Measurements from ENCODE around the gene SOX15. TPM values are rescaled to one million over a fixed set of nuclear protein-coding genes. Genes with fewer than 3 reads are reported as not detected.

The SOX15 gene
- total RNA-seq (under 1 TPM in 1 of 2 donors, not detected in 1; 0.31 TPM), polyA plus RNA-seq (ENCODE audit: insufficient read length in 6 of 6) (1 to 10 TPM; 1.5 to 2.0 (median 1.9) TPM)
- long read RNA-seq, donor 1, partial matches to known transcripts, result 0 of 5 reads
- long read RNA-seq, donor 1, other reads (novel, unspliced or antisense), result 0 of 5 reads
- long read RNA-seq, donor 2, transcript SOX15-201 (2 exons, 1,396 nt), result major isoform, 5 of 7 reads
- long read RNA-seq, donor 2, partial matches to known transcripts, result 0 of 7 reads
- long read RNA-seq, donor 2, other reads (novel, unspliced or antisense), result 0 of 7 reads
- long read RNA-seq, donor 3, partial matches to known transcripts, result 0 of 2 reads
- long read RNA-seq, donor 3, other reads (novel, unspliced or antisense), result 0 of 2 reads
- long read RNA-seq, donor 4, result 0 reads
- long read RNA-seq, donor 5, partial matches to known transcripts, result 0 of 3 reads
- long read RNA-seq, donor 5, other reads (novel, unspliced or antisense), result 0 of 3 reads
- long read RNA-seq, donor 6, partial matches to known transcripts, result 0 of 2 reads
- long read RNA-seq, donor 6, other reads (novel, unspliced or antisense), result 0 of 2 reads
- long read RNA-seq, donor 7, partial matches to known transcripts, result 0 of 1 reads
- long read RNA-seq, donor 7, other reads (novel, unspliced or antisense), result 0 of 1 reads
- long read RNA-seq, donor 8, partial matches to known transcripts, result 0 of 1 reads
- long read RNA-seq, donor 8, other reads (novel, unspliced or antisense), result 0 of 1 reads
- long read RNA-seq, donor 9, result 0 reads
- long read RNA-seq, donor 10, result 0 reads
- long read RNA-seq, donor 11, result 0 reads
- long read RNA-seq, donor 12, partial matches to known transcripts, result 0 of 2 reads
- long read RNA-seq, donor 12, other reads (novel, unspliced or antisense), result 0 of 2 reads

- Histone ChIP-seq H3K27ac (peak within 1 kb of the TSS in 1 of 2 donors; percentile 33), H3K9me3 (no peaks in the 10 kb centered on the region), H3K4me1 (peaks cover 10 to 31% of the 10 kb centered on the region in 2 donors), H3K27me3 (no peaks in the 10 kb centered on the region), H3K36me3 (peaks cover 0 to 85% of the 10 kb centered on the region in 2 donors), H3K4me3 (no peak within 1 kb of the TSS)
- ATAC-seq (no peak), DNase-seq (no peak)
- intact Hi-C loops (cut with DNase I), result no loop called here
- TF ChIP-seq CTCF (IDR thresholded peaks at IDR 0.05), result no peak
Measured at GRCh38 chr17:7589891-7590691, at the start of gene SOX15. Gene SOX15 (minus strand): TSS chr17:7590094. CDS start chr17:7589676, 418 bp downstream.

GRCh38 chr17:7636163-7636562 lies 46.3 kb upstream of the SOX15 start:
- no peaks in the 10 kb centered on the region for H3K4me1 ChIP-seq
- no peaks in the 10 kb centered on the region for H3K9me3 ChIP-seq
- ATAC-seq (no peak), DNase-seq (no peak)
- no peak for TF ChIP-seq CTCF (IDR thresholded peaks at IDR 0.05)
- intact Hi-C loops (cut with DNase I), result loop anchor here in 1 of 2 donors (10.0 kb wide), 1 partner anchor 49 kb away; the partner anchor contains the start of genes TP53 and WRAP53
- H3K4me3 ChIP-seq, result no peak overlapping the region
- no peaks in the 10 kb centered on the region for H3K36me3 ChIP-seq
- H3K27me3 ChIP-seq, result no peaks in the 10 kb centered on the region
- no peak overlapping the region for H3K27ac ChIP-seq

DNA sequence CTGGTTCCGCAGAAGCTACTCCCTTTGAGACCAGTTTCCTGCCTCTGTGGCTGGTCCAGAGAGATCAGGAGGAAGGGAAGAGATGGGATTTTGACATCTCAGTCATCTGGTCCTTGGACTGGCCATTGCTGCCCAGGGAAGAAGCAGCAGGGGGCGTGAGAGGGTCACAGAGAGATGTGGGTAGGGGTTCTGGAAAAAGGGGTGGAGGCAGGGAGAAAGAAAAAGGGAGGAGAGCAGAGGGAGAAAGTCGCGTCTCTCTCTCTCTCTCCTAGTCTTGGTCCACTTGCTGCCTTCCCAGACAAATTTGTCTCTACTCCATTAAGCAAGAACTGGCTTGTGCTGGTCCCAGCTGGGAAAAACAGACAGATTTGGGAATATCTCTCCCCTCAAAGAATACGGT lies 44.5 kb upstream of the SOX15 start:
- peak in 1 of 2 donors; percentile 22 for TF ChIP-seq CTCF (IDR thresholded peaks at IDR 0.05)
- no peak overlapping the region for H3K4me3 ChIP-seq
- peak; percentile 46 for ATAC-seq
- no peaks in the 10 kb centered on the region for H3K36me3 ChIP-seq
- H3K9me3 ChIP-seq, result no peaks in the 10 kb centered on the region
- no peaks in the 10 kb centered on the region for H3K4me1 ChIP-seq
- DNase-seq, result peak in 2 of 4 donors; percentile 60 to 82
- H3K27ac ChIP-seq, result no peak overlapping the region
- H3K27me3 ChIP-seq, result no peaks in the 10 kb centered on the region
- intact Hi-C loops (cut with DNase I), result loop anchor here in 1 of 2 donors (10.0 kb wide), 1 partner anchor 50 kb away; the partner anchor contains the start of genes TP53 and WRAP53

DNA sequence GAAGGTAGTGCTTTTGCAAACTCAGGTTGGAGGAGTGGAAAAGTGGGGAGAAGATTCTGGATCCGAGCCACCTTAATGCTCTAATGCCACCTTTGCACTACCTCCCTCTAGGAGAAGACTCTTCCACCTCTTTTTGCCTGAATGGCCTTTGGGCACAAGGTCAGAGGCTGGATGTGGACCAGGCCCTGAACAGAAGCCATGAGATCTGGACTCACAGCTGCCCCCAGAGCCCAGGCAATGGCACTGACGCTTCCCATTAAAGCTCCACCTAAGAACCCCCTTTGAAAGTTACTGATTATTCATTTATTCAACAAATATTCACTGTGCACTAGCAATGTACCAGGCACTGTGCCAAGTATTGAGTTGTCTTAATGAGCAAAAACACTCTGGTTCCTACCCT lies 43.2 kb upstream of the SOX15 start:
- Histone ChIP-seq H3K36me3 (no peaks in the 10 kb centered on the region), H3K27ac (no peak overlapping the region), H3K9me3 (no peaks in the 10 kb centered on the region), H3K27me3 (no peaks in the 10 kb centered on the region), H3K4me1 (peaks cover 0 to 3% of the 10 kb centered on the region in 2 donors), H3K4me3 (no peak overlapping the region)
- intact Hi-C loops (cut with DNase I), result loop anchor here in 1 of 2 donors (10.0 kb wide), 1 partner anchor 52 kb away; the partner anchor contains the start of genes TP53 and WRAP53
- no peak for TF ChIP-seq CTCF (IDR thresholded peaks at IDR 0.05)
- ATAC-seq (no peak), DNase-seq (no peak)
